T-helper 1 cell treated with Interleukin-12 subunit alpha and Interleukin-12 subunit beta and Interleukin-4 antibody, amounts not matched to agents 30 μg/mL and 1 μg/mL, for 36 hours (primary cell): ENCODE data around the gene ZNF365.

Experiments used
- H3K27ac Mint-ChIP-seq: one replicate; pipeline ENCODE4 v1.8.0; 2021; ENCODE audit warnings: mild to moderate bottlenecking, mixed read lengths
- H3K27me3 Mint-ChIP-seq: one replicate; pipeline ENCODE4 v1.8.0; 2021; ENCODE audit warnings: low read depth, mixed read lengths
- H3K36me3 Mint-ChIP-seq: one replicate; pipeline ENCODE4 v1.8.0; 2021; ENCODE audit warnings: low read depth, mixed read lengths
- H3K4me1 Mint-ChIP-seq: one replicate; pipeline ENCODE4 v1.8.0; 2021; ENCODE audit warnings: low read depth, mixed read lengths
- H3K4me3 Mint-ChIP-seq: one replicate; pipeline ENCODE4 v1.8.0; 2021; ENCODE audit warnings: mild to moderate bottlenecking, moderate library complexity, mixed read lengths
- H3K9me3 Mint-ChIP-seq: one replicate; pipeline ENCODE4 v1.8.0; 2021; ENCODE audit warnings: mixed read lengths

Gene ZNF365

GRCh38 chr10:62424026-62424425 lies 49.9 kb downstream of the ZNF365 start:
- H3K27me3 Mint-ChIP-seq = peaks cover 5% of the 10 kb centered on the region
- H3K4me1 Mint-ChIP-seq = no peaks in the 10 kb centered on the region
- no peak overlapping the region for H3K27ac Mint-ChIP-seq
- H3K9me3 Mint-ChIP-seq = peaks cover 7% of the 10 kb centered on the region
- H3K36me3 Mint-ChIP-seq = no peaks in the 10 kb centered on the region
- H3K4me3 Mint-ChIP-seq = no peak overlapping the region

- Mint-ChIP-seq H3K27ac (no peak overlapping the region), H3K4me3 (no peak overlapping the region), H3K36me3 (no peaks in the 10 kb centered on the region), H3K27me3 (no peaks in the 10 kb centered on the region), H3K4me1 (no peaks in the 10 kb centered on the region), H3K9me3 (peaks cover 7% of the 10 kb centered on the region)
Observed at GRCh38 chr10:62426086-62426485, 51.9 kb downstream of the ZNF365 start.

- Mint-ChIP-seq H3K27me3 (no peaks in the 10 kb centered on the region), H3K36me3 (no peaks in the 10 kb centered on the region), H3K4me3 (no peak overlapping the region), H3K27ac (no peak overlapping the region), H3K9me3 (peaks cover 7% of the 10 kb centered on the region), H3K4me1 (peaks cover 2% of the 10 kb centered on the region)
Observed at GRCh38 chr10:62426600-62426999, 52.4 kb downstream of the ZNF365 start.

- Mint-ChIP-seq H3K27ac (no peak overlapping the region), H3K27me3 (no peaks in the 10 kb centered on the region), H3K4me3 (no peak overlapping the region), H3K36me3 (no peaks in the 10 kb centered on the region), H3K4me1 (peaks cover 8% of the 10 kb centered on the region), H3K9me3 (peaks cover 7% of the 10 kb centered on the region)
Observed at GRCh38 chr10:62430881-62431280, 56.7 kb downstream of the ZNF365 start.

- Mint-ChIP-seq H3K4me1 (peaks cover 8% of the 10 kb centered on the region), H3K27me3 (peaks cover 7% of the 10 kb centered on the region), H3K9me3 (peaks cover 3% of the 10 kb centered on the region), H3K36me3 (no peaks in the 10 kb centered on the region), H3K27ac (no peak overlapping the region), H3K4me3 (no peak overlapping the region)
Observed at GRCh38 chr10:62433181-62433692, 59.1 kb downstream of the ZNF365 start.

GRCh38 chr10:62433901-62434300 lies 59.7 kb downstream of the ZNF365 start:
- Mint-ChIP-seq H3K4me3 (no peak overlapping the region), H3K36me3 (no peaks in the 10 kb centered on the region), H3K27ac (no peak overlapping the region), H3K27me3 (peaks cover 10% of the 10 kb centered on the region), H3K4me1 (peaks cover 8% of the 10 kb centered on the region), H3K9me3 (no peaks in the 10 kb centered on the region)

- Mint-ChIP-seq H3K27me3 (peaks cover 25% of the 10 kb centered on the region), H3K4me3 (no peak overlapping the region), H3K27ac (no peak overlapping the region), H3K4me1 (peaks cover 6% of the 10 kb centered on the region), H3K36me3 (no peaks in the 10 kb centered on the region), H3K9me3 (no peaks in the 10 kb centered on the region)
Observed at GRCh38 chr10:62437696-62438095, 63.5 kb downstream of the ZNF365 start.

- Mint-ChIP-seq H3K4me1 (no peaks in the 10 kb centered on the region), H3K27ac (no peak overlapping the region), H3K27me3 (peaks cover 28% of the 10 kb centered on the region), H3K9me3 (no peaks in the 10 kb centered on the region), H3K4me3 (no peak overlapping the region), H3K36me3 (no peaks in the 10 kb centered on the region)
Observed at GRCh38 chr10:62442006-62442405, 67.8 kb downstream of the ZNF365 start.

- H3K27me3 Mint-ChIP-seq = peaks cover 27% of the 10 kb centered on the region
- no peaks in the 10 kb centered on the region for H3K4me1 Mint-ChIP-seq
- H3K4me3 Mint-ChIP-seq = no peak overlapping the region
- no peaks in the 10 kb centered on the region for H3K36me3 Mint-ChIP-seq
- no peaks in the 10 kb centered on the region for H3K9me3 Mint-ChIP-seq
- H3K27ac Mint-ChIP-seq = no peak overlapping the region
Observed at GRCh38 chr10:62442894-62443669, 68.9 kb downstream of the ZNF365 start.

GRCh38 chr10:62443866-62444265 lies 69.7 kb downstream of the ZNF365 start:
- H3K36me3 Mint-ChIP-seq = no peaks in the 10 kb centered on the region
- H3K27ac Mint-ChIP-seq = no peak overlapping the region
- no peaks in the 10 kb centered on the region for H3K9me3 Mint-ChIP-seq
- H3K4me1 Mint-ChIP-seq = no peaks in the 10 kb centered on the region
- peaks cover 26% of the 10 kb centered on the region for H3K27me3 Mint-ChIP-seq
- H3K4me3 Mint-ChIP-seq = no peak overlapping the region

- Mint-ChIP-seq H3K9me3 (no peaks in the 10 kb centered on the region), H3K36me3 (no peaks in the 10 kb centered on the region), H3K27me3 (peaks cover 26% of the 10 kb centered on the region), H3K4me3 (no peak overlapping the region), H3K4me1 (no peaks in the 10 kb centered on the region), H3K27ac (no peak overlapping the region)
Observed at GRCh38 chr10:62446627-62447026, 72.5 kb downstream of the ZNF365 start.

- no peak overlapping the region for H3K4me3 Mint-ChIP-seq
- H3K36me3 Mint-ChIP-seq = no peaks in the 10 kb centered on the region
- H3K27ac Mint-ChIP-seq = no peak overlapping the region
- H3K27me3 Mint-ChIP-seq = peaks cover 31% of the 10 kb centered on the region
- no peaks in the 10 kb centered on the region for H3K4me1 Mint-ChIP-seq
- no peaks in the 10 kb centered on the region for H3K9me3 Mint-ChIP-seq
Observed at GRCh38 chr10:62450912-62451610, 76.9 kb downstream of the ZNF365 start.

GRCh38 chr10:62451611-62451975 lies 77.4 kb downstream of the ZNF365 start:
- no peak overlapping the region for H3K4me3 Mint-ChIP-seq
- no peaks in the 10 kb centered on the region for H3K9me3 Mint-ChIP-seq
- no peak overlapping the region for H3K27ac Mint-ChIP-seq
- no peaks in the 10 kb centered on the region for H3K36me3 Mint-ChIP-seq
- peaks cover 4% of the 10 kb centered on the region for H3K4me1 Mint-ChIP-seq
- peaks cover 29% of the 10 kb centered on the region for H3K27me3 Mint-ChIP-seq
